Breast epithelium (tissue), 3 donors: ENCODE data around the gene PTGES.

Source experiments
- CTCF ChIP-seq, 3 donors: fragments of 450-650 bp; IDR thresholded peaks; one replicate each; pipeline ENCODE4 v1.5.1; 2016 to 2017; ENCODE audit warnings: antibody characterized with exemption in 3 of 3, mild to moderate bottlenecking in 3 of 3, moderate library complexity in 3 of 3
- POLR2A ChIP-seq: fragments of 450-650 bp; IDR thresholded peaks from one replicate; pipeline ENCODE4 v1.6.1; 2016; ENCODE audit warnings: antibody characterized with exemption, mild to moderate bottlenecking, moderate library complexity

GRCh38 chr9:129714511-129715061 is 38.3 kb downstream of the PTGES start:
- TF ChIP-seq CTCF (IDR thresholded peaks at IDR 0.05) (no peak), POLR2A (no peak)
